Activated CD4-positive, alpha-beta T cell treated with anti-CD3 and anti-CD28 coated beads, Interleukin-2, Interleukin-6, amounts not matched to agents 100 ng/mL and 50 ng/mL, durations not matched to agents 16 hours and 8 hours (primary cell): ENCODE data around the gene CAPS.
A peak's percentile ranks its signal among the peaks of the same experiment; 100 is the strongest.
"Not testable (repeated sequence)": the region's sequence is repeated elsewhere in the genome, so short reads cannot be mapped to it uniquely, and the experiment has no call there.

Experiments
- DNase-seq: peaks from one replicate; pipeline ENCODE4 v3.0.0-alpha.2; 2020

The CAPS gene

GRCh38 chr19:5958851-5959122, 44.7 kb downstream of the CAPS start:
- no peak for DNase-seq

DNA sequence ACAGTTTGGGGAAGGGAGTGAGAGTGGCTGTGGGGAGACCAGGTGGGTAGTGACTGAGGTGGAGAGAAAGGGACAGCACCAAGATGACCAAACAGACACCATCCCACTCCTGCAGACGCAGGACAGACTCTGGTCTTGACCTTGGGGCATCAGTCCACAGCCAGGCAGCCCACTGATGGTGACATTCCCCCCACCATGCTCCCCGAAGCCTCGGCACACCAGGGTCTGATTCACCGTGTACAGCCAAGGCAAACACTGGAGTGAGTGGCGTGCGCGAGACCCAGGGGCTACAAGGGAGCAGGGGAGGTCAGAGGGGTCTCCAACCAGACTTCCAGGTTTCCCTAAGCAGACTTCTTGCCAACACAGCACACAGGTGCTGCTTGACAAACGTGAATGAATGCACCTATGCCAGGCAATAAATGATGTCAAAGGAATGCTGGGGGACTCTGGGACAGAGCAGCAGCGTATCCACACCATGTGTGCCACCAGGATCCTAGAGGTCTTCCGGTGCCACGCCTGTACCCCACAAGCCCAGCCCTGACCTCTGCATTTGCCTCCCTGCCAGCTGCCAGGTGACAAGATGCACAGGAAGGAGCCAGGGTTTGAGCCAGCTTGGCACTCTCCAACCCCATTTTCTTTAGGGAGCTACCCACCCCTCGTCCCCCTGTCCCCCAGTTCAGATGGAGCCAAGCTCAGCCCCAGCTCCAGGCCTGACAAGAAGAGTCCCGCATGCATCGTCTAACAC, 45.4 kb downstream of the CAPS start:
- DNase-seq = no peak

- no peak for DNase-seq
These were observed 46.2 kb downstream of the CAPS start for GRCh38 chr19:5960005-5961001.

DNA sequence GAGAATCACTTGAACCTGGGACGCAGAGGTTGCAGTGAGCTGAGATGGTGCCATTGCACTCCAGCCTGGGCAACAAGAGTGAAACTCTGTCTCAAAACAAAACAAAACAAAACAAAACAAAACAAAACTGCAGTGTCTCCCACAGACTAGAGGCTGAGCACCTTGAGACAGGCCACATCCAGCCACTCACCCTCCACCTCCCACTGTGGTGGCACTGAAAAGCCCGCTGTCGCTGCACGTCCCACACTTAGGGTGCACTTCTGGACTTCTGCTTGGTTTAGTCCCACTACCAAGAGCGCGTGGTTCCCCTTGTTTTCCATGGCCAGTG, 47.6 kb downstream of the CAPS start:
- DNase-seq = peak; percentile 34

DNA sequence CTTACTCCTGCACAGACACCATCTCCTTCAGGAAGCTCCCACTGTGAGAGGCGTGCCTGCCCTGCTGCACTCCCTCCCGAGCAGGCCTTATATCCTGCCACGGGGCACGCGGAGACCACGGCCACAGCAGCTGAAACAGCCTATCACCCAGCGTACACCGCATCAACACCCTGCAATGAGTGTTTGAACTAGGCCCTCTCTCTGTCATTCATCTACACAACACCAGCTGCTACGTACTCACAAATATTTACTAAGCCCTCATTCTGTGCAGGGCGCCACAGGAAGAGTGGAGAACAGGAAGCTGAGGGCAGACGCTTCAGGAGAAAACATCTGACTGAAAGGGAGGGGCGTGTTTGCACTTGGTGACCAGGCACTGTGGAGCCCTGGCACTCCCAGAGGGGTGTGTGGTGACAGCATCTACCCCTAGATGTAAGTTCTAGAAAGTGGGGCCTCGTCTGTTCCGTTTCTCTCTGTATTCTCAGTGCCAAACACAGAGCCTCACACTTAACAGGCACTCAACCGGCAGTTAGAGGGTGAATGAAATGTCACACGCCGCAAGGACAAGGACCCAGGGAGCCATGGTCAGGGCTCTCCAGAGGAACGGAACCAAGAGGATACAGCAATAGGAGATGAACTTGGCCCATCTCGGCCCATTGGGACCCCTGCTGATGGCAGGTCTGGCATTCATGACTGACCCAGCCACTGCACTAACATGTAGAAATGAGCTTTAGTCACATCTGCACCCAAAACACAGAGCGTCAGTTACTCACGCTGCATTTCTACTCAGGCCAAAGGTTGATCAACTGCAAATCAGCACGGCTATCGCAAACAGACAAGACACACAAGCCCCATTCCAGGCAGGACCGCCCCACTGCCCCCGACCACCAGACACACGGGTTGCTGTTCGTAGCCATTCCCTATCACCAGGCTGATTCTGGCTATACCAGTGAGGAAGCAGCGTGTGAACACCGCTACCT, 48.2 kb downstream of the CAPS start:
- peak; percentile 73 for DNase-seq

DNA sequence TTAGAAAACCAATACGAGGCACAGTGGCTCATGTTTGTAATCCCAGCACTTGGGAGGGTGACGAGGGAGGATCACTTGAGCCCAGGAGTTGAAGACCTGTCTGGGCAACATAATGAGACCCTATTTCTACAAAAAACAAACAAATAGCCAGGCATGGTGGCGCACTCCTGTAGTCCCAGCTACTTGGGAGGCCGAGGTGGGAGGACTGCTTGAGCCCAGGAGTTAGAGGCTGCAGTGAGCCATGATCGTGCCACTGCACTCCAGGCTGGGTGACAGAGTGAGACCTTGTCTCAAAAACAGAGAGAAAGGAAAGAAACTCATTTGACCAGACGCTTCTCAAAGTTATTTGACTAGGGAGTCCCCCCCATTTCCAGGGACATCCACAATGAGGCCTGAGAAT, 49.2 kb downstream of the CAPS start:
- DNase-seq = not testable (repeated sequence)

- no peak for DNase-seq
These were observed 49.8 kb downstream of the CAPS start for GRCh38 chr19:5963855-5964254.

DNA sequence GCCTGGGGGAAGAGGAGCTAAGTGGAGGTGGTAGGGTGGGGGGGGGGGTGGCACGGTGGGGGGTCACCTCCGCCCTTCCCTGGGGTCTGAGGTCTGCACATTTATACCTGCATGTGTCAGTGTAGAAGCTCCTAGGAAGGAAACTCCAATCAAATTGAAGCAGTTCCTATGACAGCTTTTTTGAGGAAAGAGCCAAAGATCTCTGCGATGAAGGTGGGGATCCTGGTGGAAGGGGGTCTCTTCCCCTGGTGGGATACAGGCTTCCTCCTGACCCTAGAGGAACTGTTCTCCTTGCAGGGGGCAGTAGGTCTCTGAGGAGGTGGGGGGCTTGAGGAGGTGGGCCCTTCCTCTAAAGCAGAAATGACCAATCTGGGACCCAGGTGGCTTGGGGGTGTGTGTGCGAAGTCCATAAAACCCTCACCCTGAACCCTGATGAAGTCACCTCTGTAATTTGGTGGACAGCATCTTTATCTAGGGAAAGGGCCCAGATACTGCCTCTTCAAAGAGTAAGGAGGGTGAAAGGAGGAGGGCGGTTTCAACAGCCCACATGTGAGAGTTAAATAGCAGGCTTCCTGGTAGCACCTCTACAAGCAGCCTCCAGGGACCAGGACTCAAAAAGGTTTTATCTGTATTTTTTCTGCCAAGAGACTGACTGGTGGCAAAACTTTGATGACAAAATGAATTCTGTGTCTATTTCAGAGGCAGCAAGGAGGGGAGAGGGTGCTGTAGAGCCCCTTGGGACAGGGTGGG, 50.9 kb downstream of the CAPS start:
- no peak for DNase-seq
